GM12874 (cell line): ENCODE measurements around the gene PCIF1.

ENCODE experiments used
- CTCF ChIP-seq: IDR thresholded peaks from 2 replicates; pipeline ENCODE4 v1.5.1; 2011; ENCODE audit warnings: low read depth, mild to moderate bottlenecking, control low read depth, low read length, moderate library complexity; ENCODE audit not compliant: insufficient read depth

The PCIF1 gene

GRCh38 chr20:45944151-45944964 is 9.9 kb downstream of the PCIF1 start:
- TF ChIP-seq CTCF, result no peak

- TF ChIP-seq CTCF, result no peak
These were observed 10.6 kb downstream of the PCIF1 start for GRCh38 chr20:45944965-45945677.

GRCh38 chr20:45945678-45946148 is 11.2 kb downstream of the PCIF1 start:
- no peak for TF ChIP-seq CTCF

DNA sequence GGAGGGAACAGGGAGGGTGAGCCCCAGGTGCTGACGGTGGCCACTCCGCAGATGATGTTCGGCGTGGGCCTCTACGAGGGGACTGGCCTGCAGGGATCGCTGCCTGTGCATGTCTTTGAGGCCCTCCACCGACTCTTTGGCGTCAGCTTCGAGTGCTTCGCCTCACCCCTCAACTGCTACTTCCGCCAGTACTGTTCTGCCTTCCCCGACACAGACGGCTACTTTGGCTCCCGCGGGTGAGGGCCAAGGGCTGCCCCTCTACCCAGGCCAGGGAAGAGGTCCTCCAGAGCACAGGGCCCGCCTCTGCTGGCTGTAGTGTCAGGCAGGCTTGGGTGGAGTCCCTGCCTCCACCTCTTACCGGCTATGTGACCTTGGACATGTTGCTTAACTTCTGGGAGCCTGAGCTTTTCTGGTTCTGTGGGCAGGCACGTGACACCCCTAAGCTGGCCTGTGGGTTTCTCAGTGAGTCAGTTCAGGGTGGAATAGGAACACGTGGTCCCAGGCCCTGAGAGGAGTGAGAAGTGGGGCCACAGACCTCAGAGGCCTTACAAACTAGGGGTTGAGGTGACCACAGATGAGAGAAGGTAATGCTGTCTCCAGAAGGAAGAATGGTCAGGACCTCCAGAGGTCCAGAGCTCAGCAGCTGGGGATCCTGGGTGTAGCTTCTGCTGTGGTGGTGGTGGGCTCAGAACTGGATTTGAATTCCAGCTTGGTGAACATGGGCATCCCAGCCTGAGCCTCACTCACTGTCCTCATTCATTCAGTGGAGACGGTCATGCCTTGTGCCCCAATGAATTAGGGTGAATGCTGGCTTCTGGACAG is 11.9 kb downstream of the PCIF1 start:
- TF ChIP-seq CTCF, result no peak

- TF ChIP-seq CTCF, result no peak
These were observed 12.8 kb downstream of the PCIF1 start for GRCh38 chr20:45947110-45947866.

DNA sequence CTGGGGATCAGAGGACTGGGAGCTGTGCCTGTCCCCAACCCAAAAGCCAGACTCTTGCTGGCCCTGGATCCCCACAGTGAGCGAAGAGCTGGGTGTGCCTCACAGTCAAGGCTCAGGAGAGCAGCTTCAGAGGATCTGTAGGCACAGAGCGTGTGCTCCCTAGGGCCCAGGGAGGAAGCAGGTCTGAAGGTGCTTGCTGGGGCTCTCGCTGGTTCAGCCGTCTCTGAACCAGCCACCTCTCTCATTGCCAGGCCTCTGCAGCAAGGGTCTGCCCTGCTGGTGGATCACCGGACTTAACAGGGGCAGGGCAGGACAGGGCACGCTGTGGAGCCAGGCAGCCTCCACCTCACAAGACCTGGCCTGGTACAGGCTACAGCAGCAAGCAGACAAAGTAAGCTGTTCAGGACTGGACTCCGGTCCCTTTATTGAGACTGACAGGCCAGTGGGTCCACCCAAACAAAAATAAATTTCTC is 13.8 kb downstream of the PCIF1 start:
- TF ChIP-seq CTCF, result no peak
